RWPE2 (cell line): ENCODE data around the gene SLC24A3.

Experiments
- ATAC-seq: fragments of 200-7000 bp; cut with Tn5 transposase; 3 replicates; pipeline ENCODE4 v1.9.1; 2021; ENCODE audit warnings: low read depth
- DNase-seq: peaks from one replicate; pipeline ENCODE4 v3.0.0-alpha.2; 2020; ENCODE audit warnings: low spot score
- H3K27ac ChIP-seq: fragments of 450-650 bp; 2 replicates; pipeline ENCODE4 v1.5.1; 2017; ENCODE audit warnings: mild to moderate bottlenecking; ENCODE audit not compliant: poor library complexity, severe bottlenecking
- H3K27me3 ChIP-seq: fragments of 250-450 bp; sonication (Bioruptor Pico); 2 replicates; pipeline ENCODE4 v1.5.1; 2021; ENCODE audit warnings: mild to moderate bottlenecking, moderate library complexity; ENCODE audit not compliant: insufficient read depth, poor library complexity, severe bottlenecking
- H3K36me3 ChIP-seq: fragments of 250-450 bp; sonication (Bioruptor Pico); 2 replicates; pipeline ENCODE4 v1.5.1; 2020; ENCODE audit warnings: low read depth, mild to moderate bottlenecking, moderate library complexity
- H3K4me1 ChIP-seq: fragments of 250-450 bp; sonication (Bioruptor Pico); 2 replicates; pipeline ENCODE4 v1.5.1; 2021; ENCODE audit warnings: mild to moderate bottlenecking, moderate library complexity; ENCODE audit not compliant: insufficient read depth, poor library complexity, severe bottlenecking
- H3K4me3 ChIP-seq: fragments of 250-450 bp; sonication (Bioruptor Pico); 2 replicates; pipeline ENCODE4 v1.5.1; 2021; ENCODE audit warnings: mild to moderate bottlenecking, moderate library complexity; ENCODE audit not compliant: severe bottlenecking
- H3K9me3 ChIP-seq: fragments of 250-450 bp; sonication (Bioruptor Pico); 2 replicates; pipeline ENCODE4 v1.5.1; 2021; ENCODE audit warnings: mild to moderate bottlenecking, moderate library complexity; ENCODE audit not compliant: severe bottlenecking
- TF ChIP-seq, protein P1 (sequence below): fragments of 450-650 bp; IDR thresholded peaks from one replicate; pipeline ENCODE4 v1.5.1; 2017; ENCODE audit warnings: mild to moderate bottlenecking, moderate library complexity; ENCODE audit not compliant: poor library complexity, severe bottlenecking

Gene SLC24A3

DNA sequence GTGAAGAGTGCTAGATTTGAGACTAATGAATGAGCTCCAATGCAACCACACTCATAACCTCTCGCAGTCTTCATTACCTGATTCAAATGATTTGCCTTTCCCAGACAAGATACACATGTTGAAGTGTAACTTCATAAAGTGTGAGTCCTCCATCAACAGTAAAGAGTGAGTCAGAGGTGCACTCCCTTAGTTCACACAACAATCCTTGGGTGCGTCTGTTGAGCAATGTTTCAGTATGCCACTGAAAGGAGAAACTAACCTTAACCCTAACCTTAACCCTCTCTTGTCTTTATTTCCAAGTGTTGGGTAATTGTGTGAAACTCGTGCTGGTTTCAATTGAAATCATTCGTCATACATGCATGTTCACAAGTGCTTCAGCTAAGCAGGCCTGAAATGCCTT is 524.6 kb downstream of the SLC24A3 start:
- Histone ChIP-seq H3K36me3 (no peaks in the 10 kb centered on the region), H3K9me3 (no peaks in the 10 kb centered on the region), H3K4me1 (peaks cover 29% of the 10 kb centered on the region), H3K27me3 (no peaks in the 10 kb centered on the region), H3K4me3 (no peak overlapping the region), H3K27ac (peak overlapping the region; percentile 71)
- TF ChIP-seq, protein P1, sequence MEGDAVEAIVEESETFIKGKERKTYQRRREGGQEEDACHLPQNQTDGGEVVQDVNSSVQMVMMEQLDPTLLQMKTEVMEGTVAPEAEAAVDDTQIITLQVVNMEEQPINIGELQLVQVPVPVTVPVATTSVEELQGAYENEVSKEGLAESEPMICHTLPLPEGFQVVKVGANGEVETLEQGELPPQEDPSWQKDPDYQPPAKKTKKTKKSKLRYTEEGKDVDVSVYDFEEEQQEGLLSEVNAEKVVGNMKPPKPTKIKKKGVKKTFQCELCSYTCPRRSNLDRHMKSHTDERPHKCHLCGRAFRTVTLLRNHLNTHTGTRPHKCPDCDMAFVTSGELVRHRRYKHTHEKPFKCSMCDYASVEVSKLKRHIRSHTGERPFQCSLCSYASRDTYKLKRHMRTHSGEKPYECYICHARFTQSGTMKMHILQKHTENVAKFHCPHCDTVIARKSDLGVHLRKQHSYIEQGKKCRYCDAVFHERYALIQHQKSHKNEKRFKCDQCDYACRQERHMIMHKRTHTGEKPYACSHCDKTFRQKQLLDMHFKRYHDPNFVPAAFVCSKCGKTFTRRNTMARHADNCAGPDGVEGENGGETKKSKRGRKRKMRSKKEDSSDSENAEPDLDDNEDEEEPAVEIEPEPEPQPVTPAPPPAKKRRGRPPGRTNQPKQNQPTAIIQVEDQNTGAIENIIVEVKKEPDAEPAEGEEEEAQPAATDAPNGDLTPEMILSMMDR, result no peak
- DNase-seq (no peak), ATAC-seq (peak; percentile 78)

DNA sequence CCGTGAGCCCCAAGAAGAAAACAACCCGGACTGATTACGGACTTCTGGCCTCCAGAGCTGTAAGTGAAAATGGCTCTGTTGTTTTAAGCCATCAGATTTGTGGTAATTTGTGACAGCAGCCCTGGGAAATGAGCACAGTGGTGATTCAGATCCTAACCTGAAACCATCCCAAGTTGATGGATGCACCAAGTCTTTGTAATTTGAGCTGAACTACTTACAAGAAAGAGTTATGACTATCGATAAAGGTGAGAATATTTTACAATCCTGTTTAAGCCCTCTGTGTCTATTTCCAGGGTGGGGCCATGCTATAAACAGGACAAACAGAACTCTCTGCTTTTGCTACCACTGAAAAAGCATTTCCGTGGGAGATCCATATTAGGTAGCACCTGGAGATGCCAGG is 526.5 kb downstream of the SLC24A3 start:
- Histone ChIP-seq H3K9me3 (no peaks in the 10 kb centered on the region), H3K27me3 (no peaks in the 10 kb centered on the region), H3K4me1 (peaks cover 29% of the 10 kb centered on the region), H3K4me3 (no peak overlapping the region), H3K27ac (no peak overlapping the region), H3K36me3 (no peaks in the 10 kb centered on the region)
- TF ChIP-seq, protein P1, result no peak
- DNase-seq (no peak), ATAC-seq (no peak; the same call in 2 of the 3 replicates)

DNA sequence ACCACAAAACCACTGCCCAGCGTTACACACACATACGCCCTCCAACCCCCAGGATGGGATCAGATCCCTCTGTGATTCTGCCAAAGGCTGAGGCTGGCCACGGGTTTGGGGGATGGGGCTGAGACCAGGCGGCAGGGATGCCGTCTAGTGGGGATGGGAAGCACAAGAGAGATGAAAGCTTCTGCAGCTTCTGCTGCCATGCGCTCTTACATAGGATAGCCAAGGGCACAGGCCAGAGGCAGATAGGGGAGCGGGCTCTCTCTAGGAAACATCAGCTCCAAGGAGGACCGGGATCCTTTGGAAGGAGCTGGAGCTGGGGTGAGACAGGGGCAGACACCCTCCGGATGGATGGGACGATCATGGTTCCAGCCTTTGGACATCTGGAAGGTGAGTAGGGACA is 526.9 kb downstream of the SLC24A3 start:
- H3K9me3 ChIP-seq, result no peaks in the 10 kb centered on the region
- no peak for DNase-seq
- no peaks in the 10 kb centered on the region for H3K36me3 ChIP-seq
- H3K4me1 ChIP-seq, result peaks cover 29% of the 10 kb centered on the region
- TF ChIP-seq, protein P1, result no peak
- H3K4me3 ChIP-seq, result no peak overlapping the region
- H3K27me3 ChIP-seq, result no peaks in the 10 kb centered on the region
- no peak for ATAC-seq
- H3K27ac ChIP-seq, result no peak overlapping the region

DNA sequence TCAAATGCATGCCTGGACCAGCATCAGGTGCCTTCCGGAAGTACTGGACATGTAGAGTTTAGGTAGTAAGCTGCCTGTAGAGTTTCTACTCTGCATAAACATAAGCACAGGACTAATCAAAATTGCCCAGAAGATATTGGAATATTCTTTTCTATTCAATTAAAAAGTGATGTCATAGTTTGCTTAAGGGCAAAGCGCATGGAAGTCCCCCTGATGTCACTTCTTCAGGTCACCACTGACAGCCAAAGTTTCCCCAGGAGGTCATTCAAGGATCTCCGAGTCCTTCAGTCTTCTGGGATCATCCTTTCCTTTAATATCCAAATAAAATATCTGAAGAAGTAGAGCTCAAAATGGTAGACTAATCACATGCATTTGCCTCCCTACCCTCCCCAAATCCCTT is 528.1 kb downstream of the SLC24A3 start:
- Histone ChIP-seq H3K36me3 (no peaks in the 10 kb centered on the region), H3K27ac (no peak overlapping the region), H3K4me3 (no peak overlapping the region), H3K4me1 (peaks cover 23% of the 10 kb centered on the region), H3K27me3 (no peaks in the 10 kb centered on the region), H3K9me3 (no peaks in the 10 kb centered on the region)
- ATAC-seq, result no peak
- TF ChIP-seq, protein P1, result no peak
- no peak for DNase-seq

DNA sequence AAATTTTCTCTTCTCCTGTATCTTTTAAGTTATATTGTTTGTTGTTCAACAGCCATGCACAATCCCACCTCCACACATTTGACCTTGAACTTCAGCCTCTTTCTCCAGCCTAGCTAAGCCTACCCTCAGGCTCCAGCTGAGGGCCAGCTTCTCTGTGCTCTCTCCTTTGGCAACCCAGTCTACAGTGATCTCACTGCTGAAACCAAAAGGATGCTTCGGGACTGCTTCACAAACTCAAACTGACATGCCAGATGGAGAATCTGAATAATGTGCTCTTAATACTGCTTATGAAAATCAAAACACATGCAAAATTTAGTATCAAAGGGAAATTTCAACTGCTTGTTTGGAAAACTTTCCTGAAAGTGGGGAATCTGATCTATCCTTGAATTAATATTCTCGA is 529.5 kb downstream of the SLC24A3 start:
- no peak overlapping the region for H3K4me3 ChIP-seq
- ATAC-seq, result no peak
- H3K27ac ChIP-seq, result no peak overlapping the region
- H3K4me1 ChIP-seq, result peaks cover 10% of the 10 kb centered on the region
- TF ChIP-seq, protein P1, result no peak
- no peaks in the 10 kb centered on the region for H3K9me3 ChIP-seq
- no peaks in the 10 kb centered on the region for H3K36me3 ChIP-seq
- H3K27me3 ChIP-seq, result no peaks in the 10 kb centered on the region
- no peak for DNase-seq
